Urinary bladder (tissue), 4 donors: ENCODE measurements around the gene PLA2G5. TPM values are rescaled to one million over a fixed set of nuclear protein-coding genes. Genes with fewer than 3 reads are reported as not detected.
A peak's percentile ranks its signal among the peaks of the same experiment; 100 is the strongest.
"Not testable (repeated sequence)": the region's sequence is repeated elsewhere in the genome, so short reads cannot be mapped to it uniquely, and the experiment has no call there.

ENCODE experiments used
- DNase-seq: peaks from one replicate; pipeline ENCODE4 v3.0.0-alpha.2; 2015; ENCODE audit errors: extremely low spot score
- H3K27ac ChIP-seq: one replicate; pipeline ENCODE4 v1.5.1; 2013; ENCODE audit warnings: low read depth, mild to moderate bottlenecking, moderate library complexity
- H3K36me3 ChIP-seq: one replicate; pipeline ENCODE4 v1.6.1; 2013; ENCODE audit warnings: mild to moderate bottlenecking, moderate library complexity; ENCODE audit not compliant: insufficient read depth
- H3K4me1 ChIP-seq: one replicate; pipeline ENCODE4 v1.6.1; 2013; ENCODE audit warnings: mild to moderate bottlenecking, moderate library complexity; ENCODE audit not compliant: insufficient read depth
- H3K4me3 ChIP-seq: one replicate; pipeline ENCODE4 v1.5.1; 2013; ENCODE audit warnings: low read depth, low read length
- WGBS: extraction: QIAGEN DNeasy Blood & Tissue Kit; methylation state at CpG from one replicate; pipeline ENCODE4 v1.1.7; 2013; 5-methylcytosine and 5-hydroxymethylcytosine counted together
- polyA plus RNA-seq: library from polyadenylated mRNA; stranded (reverse); fragments of 200-250 nt; gene quantifications from one replicate; pipeline ENCODE4 v1.2.3, GENCODE V29; 2013
- total RNA-seq: library from RNA; depleted of rRNA; stranded (reverse); fragments of >200 nt; gene quantifications from one replicate; pipeline ENCODE4 v1.2.3, GENCODE V29; 2014
- donor health status: healthy with polysubstance abuse.
- donor health status: healthy.

The PLA2G5 gene
- total and polyA plus RNA-seq, 2 donors = 7.3 to 31.9 TPM

DNA sequence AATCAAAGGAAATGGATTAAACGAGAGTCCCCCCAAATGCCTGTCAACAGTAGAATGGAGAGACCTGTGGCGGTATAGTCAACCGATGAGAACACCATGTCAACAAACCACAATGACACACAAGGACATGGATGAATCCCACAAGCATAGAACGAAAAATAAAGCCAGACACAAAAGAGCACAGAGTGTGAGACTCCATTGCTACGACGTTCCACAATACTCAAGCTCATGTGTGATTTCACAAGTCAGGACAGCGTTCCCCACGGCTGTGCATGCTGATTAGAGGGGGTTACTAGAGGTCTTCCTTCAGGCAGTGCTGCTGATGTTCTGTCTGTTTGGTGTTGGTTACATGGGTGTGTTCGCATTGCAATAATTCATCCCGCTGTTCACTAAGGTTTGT lies 55.1 kb downstream of the PLA2G5 start:
- WGBS = 74% methylated on average over 10 of the region's 10 CpGs
- H3K4me3 ChIP-seq = no peak overlapping the region
- no peak for DNase-seq
- H3K27ac ChIP-seq = no peak overlapping the region
- peaks cover 2% of the 10 kb centered on the region for H3K4me1 ChIP-seq
- no peaks in the 10 kb centered on the region for H3K36me3 ChIP-seq

DNA sequence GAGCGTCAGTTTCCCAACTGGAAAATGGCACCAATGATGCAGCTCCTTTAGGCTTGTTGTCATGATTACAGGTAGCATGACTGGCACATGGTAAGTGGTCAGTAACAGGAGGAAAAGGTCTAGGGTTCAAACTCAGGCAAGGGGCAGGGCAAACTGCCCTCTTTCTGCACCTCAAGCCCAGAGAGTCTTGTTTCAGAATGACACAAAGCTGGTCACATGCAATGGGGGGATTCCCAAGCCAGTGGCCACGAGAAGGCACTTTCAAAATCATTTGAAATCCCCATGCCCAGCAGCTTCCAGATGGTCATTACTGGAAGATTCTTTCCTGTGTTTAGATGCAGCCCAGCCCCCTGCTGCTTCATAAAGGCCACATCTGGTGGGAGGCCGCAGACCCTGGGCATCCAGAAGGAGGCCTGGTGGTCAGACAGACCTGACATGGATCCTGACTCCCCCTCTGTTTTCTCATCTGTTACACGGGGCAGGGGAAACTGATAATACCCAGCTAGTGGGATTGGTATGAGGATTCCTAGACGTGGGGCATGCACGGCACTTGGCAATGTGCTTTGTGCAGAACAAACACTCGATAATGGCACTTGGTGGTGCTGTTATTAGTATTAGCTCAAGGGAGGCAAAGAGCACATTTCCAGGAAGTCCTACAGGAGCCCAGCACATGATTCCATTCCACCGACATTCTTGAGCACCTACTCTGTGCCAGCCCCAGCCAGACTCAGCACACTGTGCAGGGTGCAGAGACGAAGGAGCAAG lies 56.2 kb downstream of the PLA2G5 start:
- DNase-seq = no peak
- no peaks in the 10 kb centered on the region for H3K36me3 ChIP-seq
- WGBS = 78% methylated on average over 9 of the region's 9 CpGs
- H3K4me3 ChIP-seq = no peak overlapping the region
- H3K4me1 ChIP-seq = peaks cover 2% of the 10 kb centered on the region
- H3K27ac ChIP-seq = no peak overlapping the region

DNA sequence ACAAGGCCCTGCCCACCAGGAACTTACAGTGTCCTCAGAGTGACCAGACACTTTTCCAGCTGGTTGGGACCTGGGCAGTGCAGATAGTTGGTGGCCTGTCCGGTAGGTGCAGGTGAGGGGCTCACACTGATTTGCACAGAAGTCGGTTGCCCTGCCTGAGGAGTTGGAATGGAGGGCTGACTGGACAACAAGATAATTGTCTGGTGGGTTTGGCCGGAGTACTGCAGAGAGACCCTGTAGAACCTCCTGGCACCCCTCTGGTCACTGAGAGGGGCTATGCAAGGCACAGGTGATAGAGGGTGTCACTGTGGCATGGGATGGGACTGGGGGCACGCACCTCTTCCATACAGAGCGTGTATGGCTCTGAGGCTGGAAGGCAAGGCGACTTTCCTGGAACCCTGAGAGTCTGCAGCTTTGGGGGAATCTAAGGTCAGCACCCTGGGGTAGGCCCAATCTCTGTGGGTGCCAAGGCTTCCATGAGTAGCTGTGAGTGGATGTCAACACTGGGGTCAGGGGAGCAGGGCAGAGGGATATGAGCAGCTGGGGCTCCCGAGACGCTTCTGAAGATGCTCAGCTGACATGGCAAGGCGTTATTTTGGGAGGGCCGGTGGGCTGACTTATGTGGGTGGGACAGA lies 56.9 kb downstream of the PLA2G5 start:
- DNase-seq = no peak

DNA sequence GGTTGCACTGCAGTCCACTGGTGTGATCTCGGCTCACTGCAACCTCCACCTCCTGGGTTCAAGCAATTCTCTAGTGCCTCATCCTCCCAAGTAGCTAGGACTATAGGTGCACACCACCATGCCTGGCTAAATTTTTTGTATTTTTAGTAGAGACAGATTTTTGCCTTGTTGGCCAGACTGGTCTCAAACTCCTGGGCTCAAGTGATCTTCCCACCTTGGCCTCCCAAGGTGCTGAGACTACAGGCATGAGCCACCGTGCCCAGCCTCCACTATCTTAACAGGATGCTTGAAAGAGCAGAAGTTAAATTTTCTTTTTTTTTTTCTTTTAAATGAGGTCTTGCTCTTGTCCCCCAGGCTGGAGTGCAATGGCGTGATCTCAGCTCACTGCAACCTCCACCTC lies 60.5 kb downstream of the PLA2G5 start:
- H3K36me3 ChIP-seq, DNase-seq, H3K27ac ChIP-seq, H3K4me1 ChIP-seq, H3K4me3 ChIP-seq: not testable (repeated sequence)
- WGBS = 97% methylated on average over 3 of the region's 3 CpGs

More for the DNA sequence above, 56.9 kb downstream of the PLA2G5 start:
- no peak overlapping the region for H3K27ac ChIP-seq
- WGBS = 94% methylated on average over 10 of the region's 10 CpGs
- H3K36me3 ChIP-seq = no peaks in the 10 kb centered on the region
- H3K4me1 ChIP-seq = peaks cover 2% of the 10 kb centered on the region
- no peak overlapping the region for H3K4me3 ChIP-seq

DNA sequence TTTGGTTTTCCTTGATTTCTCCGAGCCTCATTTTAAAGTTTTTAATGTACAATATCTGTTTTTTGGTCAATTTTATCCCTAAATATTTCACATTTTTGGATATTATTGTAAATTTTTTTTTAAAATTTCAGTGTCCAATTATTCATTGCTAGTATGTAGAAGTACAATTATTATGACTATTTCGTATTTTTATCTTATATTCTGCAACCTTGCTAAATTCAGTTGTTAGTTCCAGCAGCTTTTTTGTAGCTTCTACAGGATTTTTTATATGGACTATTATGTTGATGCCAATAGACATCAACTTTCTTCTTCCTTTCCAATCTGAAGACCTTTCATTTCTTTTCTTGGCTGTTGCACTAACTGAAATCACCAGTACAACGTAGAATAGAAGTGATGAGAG lies 65.0 kb downstream of the PLA2G5 start:
- Histone ChIP-seq H3K36me3 (no peaks in the 10 kb centered on the region), H3K4me3 (no peak overlapping the region), H3K4me1 (no peaks in the 10 kb centered on the region), H3K27ac (no peak overlapping the region)
- WGBS = 93% methylated on average over 3 of the region's 3 CpGs
- DNase-seq = no peak

DNA sequence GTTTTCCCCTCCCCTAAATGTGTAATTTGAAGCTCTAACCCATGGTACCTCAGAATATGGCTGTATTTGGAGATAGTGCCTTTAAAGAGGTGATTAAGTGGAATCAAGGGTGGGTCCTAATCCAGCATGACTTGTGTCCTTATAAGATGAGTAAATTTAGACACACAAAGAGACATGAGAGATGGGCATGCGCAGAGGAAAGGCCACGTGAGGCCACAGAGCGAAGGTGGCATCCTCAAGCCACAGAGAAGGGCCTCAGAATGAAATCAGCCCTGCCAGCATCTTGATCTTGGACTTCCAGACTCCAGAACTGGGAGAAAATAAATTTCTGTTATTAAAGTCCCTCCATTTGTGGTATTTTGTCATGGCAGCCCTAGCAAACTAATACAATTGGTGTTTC lies 66.3 kb downstream of the PLA2G5 start:
- no peak for DNase-seq

DNA sequence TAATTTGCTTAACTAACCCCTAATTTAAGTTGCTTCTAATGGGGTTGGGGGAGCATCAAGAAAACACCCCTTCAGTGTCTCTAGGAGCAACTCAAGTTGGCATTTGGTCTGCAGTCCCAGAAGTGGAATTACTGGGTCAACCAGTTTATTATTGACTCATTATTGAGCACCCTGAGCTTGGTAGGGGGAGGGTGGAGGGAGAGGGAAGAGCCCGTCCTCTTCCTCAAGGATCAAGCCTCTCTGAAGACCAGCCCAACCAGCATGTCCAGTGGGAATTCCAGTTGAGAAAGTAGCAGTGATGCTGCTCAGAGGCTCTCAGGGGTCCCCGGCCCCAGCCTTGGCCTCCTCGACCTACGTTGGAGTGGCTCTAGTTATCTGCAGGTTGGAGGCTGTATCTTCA lies 67.1 kb downstream of the PLA2G5 start:
- no peak overlapping the region for H3K4me3 ChIP-seq
- peak; percentile 41 for DNase-seq
- H3K27ac ChIP-seq = no peak overlapping the region
- no peaks in the 10 kb centered on the region for H3K36me3 ChIP-seq
- H3K4me1 ChIP-seq = no peaks in the 10 kb centered on the region
- WGBS = 90% methylated on average over 4 of the region's 4 CpGs

More for the DNA sequence above, 66.3 kb downstream of the PLA2G5 start:
- WGBS = 97% methylated on average over 3 of the region's 3 CpGs
- no peak overlapping the region for H3K27ac ChIP-seq
- no peak overlapping the region for H3K4me3 ChIP-seq
- H3K4me1 ChIP-seq = no peaks in the 10 kb centered on the region
- no peaks in the 10 kb centered on the region for H3K36me3 ChIP-seq

DNA sequence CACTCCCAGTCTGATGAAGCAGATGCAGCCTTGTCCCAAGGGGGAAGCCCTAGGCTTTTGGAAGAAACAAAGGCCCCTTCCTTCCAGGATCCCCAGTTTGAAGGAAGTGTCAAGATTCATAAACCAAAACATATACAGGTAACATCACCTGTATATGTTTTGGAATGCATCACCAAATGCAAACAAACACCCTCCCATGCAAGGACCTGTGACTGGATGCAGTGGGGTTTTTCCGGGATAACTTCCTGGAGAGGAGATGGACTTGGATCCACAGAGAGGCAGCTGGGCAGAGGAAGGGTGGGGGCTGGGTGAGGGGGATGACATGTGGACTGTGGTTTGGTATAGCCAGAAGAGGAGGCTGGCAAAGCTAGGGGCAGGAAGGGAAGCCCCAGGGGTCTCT lies 67.6 kb downstream of the PLA2G5 start:
- no peak overlapping the region for H3K4me3 ChIP-seq
- no peaks in the 10 kb centered on the region for H3K36me3 ChIP-seq
- no peak overlapping the region for H3K27ac ChIP-seq
- H3K4me1 ChIP-seq = no peaks in the 10 kb centered on the region
- WGBS = 88% methylated on average over 1 of the region's 1 CpG
- no peak for DNase-seq

DNA sequence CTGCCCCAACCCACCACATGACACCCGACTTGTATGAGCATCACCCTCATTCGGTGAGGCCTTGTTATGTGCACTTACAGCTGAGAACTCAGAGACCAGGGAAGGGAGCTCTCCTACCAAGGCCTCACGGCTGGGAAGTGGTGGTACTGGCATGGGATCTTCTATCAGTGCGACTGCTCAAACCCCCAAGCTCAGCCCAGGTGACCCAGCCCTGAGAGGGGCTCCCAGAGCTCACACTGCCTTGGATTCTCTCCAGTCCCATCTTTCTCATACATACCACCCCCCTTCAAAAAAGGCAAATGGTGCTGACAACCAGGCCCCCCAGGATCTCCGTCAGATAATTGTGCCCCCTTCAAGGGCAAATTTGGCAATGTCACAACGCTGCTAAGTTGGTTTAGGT lies 68.4 kb downstream of the PLA2G5 start:
- no peak overlapping the region for H3K4me3 ChIP-seq
- H3K36me3 ChIP-seq = no peaks in the 10 kb centered on the region
- 92% methylated on average over 6 of the region's 6 CpGs for WGBS
- no peak for DNase-seq
- no peak overlapping the region for H3K27ac ChIP-seq
- no peaks in the 10 kb centered on the region for H3K4me1 ChIP-seq

DNA sequence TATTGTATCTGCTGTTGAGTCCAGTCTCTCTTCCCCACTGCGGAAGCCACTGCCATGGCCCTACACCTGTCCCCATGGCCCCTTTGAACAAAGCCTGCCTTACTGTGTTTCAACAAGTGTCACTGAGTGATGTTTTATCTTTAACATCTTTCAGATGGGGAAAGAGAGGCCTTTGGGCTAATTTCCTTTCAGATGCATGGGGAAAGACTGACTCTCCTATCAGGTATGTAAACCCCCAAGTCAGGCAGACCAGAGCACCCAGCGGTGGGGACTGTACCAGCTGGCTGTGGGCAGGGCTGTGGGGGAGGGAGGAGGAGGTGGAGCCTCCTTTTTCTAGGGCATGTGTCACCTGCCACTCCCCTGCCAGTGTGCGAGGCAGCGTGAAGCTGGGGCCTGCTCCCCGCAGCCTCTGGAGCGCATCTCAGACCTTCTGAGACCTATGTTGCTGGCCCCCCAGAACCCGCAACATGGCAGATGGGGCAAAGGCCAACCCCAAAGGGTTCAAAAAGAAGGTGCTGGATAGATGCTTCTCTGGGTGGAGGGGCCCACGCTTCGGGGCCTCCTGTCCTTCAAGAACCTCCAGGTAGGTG lies 69.1 kb downstream of the PLA2G5 start, which contains the start of gene PLA2G2F:
PLA2G2F (plus strand) TSS at position 363 of the 590 bp plus-strand sequence; CDS start at position 468, 105 bp downstream.
- no peaks in the 10 kb centered on the region for H3K4me1 ChIP-seq
- no peaks in the 10 kb centered on the region for H3K36me3 ChIP-seq
- no peak for DNase-seq
- H3K4me3 ChIP-seq = no peak within 1 kb of the TSS
- H3K27ac ChIP-seq = peak within 1 kb of the TSS; percentile 33
- 90% methylated on average over 9 of the region's 9 CpGs for WGBS

DNA sequence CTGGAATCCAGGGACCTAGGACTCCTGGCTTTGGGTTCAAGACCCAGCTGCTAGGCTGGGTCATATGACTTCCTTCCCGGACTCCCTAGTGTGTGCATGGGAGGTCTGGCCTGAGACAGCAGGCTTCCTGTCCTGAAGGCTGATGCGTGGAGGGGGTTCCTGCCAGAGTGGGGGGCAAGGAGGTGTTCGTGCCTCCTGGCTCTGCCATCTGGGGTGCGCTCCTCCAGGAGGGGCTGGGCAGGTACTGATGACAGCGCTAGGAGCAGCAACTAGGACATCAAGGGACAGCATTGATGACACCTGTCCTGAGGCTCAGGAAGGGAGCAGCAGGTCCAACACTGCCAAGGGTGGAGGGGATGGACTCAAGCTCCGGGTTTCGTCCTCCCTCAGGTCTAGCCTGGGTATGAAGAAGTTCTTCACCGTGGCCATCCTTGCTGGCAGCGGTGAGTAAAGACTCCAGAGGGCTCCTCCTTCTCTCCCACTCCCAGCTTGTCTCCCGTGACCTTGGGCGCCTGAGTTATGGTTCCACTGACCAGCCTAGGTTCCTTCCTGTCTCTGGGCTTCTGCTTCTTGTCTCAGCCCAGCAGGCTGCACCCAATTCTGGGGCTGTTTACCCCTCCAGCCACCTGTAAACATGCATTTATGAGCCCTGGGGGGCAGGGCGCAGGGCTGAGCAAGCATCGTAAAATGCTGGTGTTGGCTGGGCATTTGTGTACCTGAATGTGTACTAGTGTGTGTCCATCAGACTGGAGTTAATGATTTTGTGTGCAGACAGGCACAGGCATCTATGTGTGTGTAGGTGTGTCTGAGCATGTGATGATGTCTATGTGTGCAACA lies 70.0 kb downstream of the PLA2G5 start:
- no peak for DNase-seq
- H3K27ac ChIP-seq = no peak overlapping the region

DNA sequence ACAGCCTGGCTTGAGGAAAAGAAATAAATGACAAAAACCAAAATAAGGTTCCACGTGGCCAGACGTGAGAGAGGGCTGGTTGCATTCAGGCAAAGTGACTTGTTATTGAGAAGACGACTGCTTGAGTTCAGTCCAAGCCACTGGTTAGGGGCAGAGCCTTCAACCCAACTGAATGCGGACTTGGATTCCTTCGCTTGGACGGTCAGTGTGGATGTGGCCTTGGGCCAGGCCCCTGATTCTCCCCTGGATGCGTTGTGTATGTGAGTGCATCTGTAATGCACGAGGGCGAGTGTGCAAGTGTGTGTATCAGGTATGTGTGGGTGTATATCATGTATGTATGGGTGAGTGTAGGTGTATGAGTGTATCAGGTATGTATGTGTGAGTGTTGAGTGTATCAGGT lies 71.0 kb downstream of the PLA2G5 start:
- 79% methylated on average over 9 of the region's 9 CpGs for WGBS
- no peak overlapping the region for H3K4me3 ChIP-seq
- H3K27ac ChIP-seq = no peak overlapping the region
- no peaks in the 10 kb centered on the region for H3K4me1 ChIP-seq
- no peak for DNase-seq
- H3K36me3 ChIP-seq = no peaks in the 10 kb centered on the region

More for the DNA sequence above, 70.0 kb downstream of the PLA2G5 start:
- Histone ChIP-seq H3K4me3 (no peak overlapping the region), H3K4me1 (no peaks in the 10 kb centered on the region), H3K36me3 (no peaks in the 10 kb centered on the region)
- WGBS = 73% methylated on average over 13 of the region's 13 CpGs

DNA sequence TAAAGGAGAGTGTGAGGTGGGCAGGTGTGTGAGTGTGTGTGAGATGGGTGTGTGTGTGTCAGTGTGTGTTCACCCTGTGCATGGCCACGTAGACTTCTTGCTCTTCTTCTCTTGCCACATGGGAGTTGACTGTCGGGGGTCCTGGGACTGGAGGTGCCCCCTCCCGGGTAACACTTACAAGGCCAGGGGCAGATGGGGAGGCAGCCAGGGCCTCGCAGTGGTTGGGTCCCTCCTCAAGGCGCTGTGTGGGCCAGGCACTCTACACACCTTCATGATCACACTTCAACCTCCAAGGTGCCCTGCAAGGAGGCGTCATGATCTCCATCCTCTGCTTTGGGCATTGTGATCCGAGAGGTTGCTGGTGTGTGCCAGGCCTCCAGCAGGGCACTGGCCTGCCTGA lies 71.5 kb downstream of the PLA2G5 start:
- 92% methylated on average over 7 of the region's 7 CpGs for WGBS
- H3K4me3 ChIP-seq = no peak overlapping the region
- H3K27ac ChIP-seq = no peak overlapping the region
- no peaks in the 10 kb centered on the region for H3K4me1 ChIP-seq
- DNase-seq = no peak
- H3K36me3 ChIP-seq = no peaks in the 10 kb centered on the region
